ENCODE measurements around the gene MOB3A.

- TF ChIP-seq CTCF (conservative IDR thresholded peaks at IDR 0.05 in 1 of 2, IDR thresholded peaks at IDR 0.05 in 1 of 2; ENCODE audit: low read depth in 1 of 2, low read length in 2 of 2) (no peak), EZH2 (IDR thresholded peaks at IDR 0.05; ENCODE audit: low read length, missing control alignments) (no peak)
These were observed 33.8 kb downstream of the MOB3A start for GRCh38 chr19:2062389-2062729.
